Stimulated activated naive B cell treated with anti-CD40 and anti-IgM and Interleukin-4, amounts not matched to agents 10 μg/mL and 1 μg/mL and 100 μg/mL, for 72 hours (primary cell): ENCODE measurements around the gene FRS3.
A peak's percentile ranks its signal among the peaks of the same experiment; 100 is the strongest.

ENCODE experiments used
- ATAC-seq, 2 donors: fragments of 150-1000 bp; cut with Tn5 transposase; replicated peaks; 2 replicates each; pipeline ENCODE4 v1.10.0; 2021; ENCODE audit warnings: moderate library complexity in 1 of 2
- DNase-seq: peaks from one replicate; pipeline ENCODE4 v3.0.0; 2021
- H3K27ac Mint-ChIP-seq: one replicate; pipeline ENCODE4 v1.8.0; 2022; ENCODE audit warnings: mild to moderate bottlenecking, mixed read lengths
- H3K27me3 Mint-ChIP-seq, 2 donors: one replicate each; pipeline ENCODE4 v1.8.0; 2022; ENCODE audit warnings: mixed read lengths in 2 of 2
- H3K36me3 Mint-ChIP-seq, 2 donors: one replicate each; pipeline ENCODE4 v1.8.0; 2022; ENCODE audit warnings: mixed read lengths in 2 of 2, mild to moderate bottlenecking in 1 of 2
- H3K4me1 Mint-ChIP-seq, 2 donors: one replicate each; pipeline ENCODE4 v1.8.0; 2022; ENCODE audit warnings: mixed read lengths in 2 of 2, mild to moderate bottlenecking in 1 of 2
- H3K4me3 Mint-ChIP-seq, 2 donors: one replicate each; pipeline ENCODE4 v1.8.0; 2022; ENCODE audit warnings: mild to moderate bottlenecking in 2 of 2, mixed read lengths in 2 of 2, moderate library complexity in 1 of 2
- H3K9me3 Mint-ChIP-seq, 2 donors: one replicate each; pipeline ENCODE4 v1.8.0; 2022; ENCODE audit warnings: mixed read lengths in 2 of 2, mild to moderate bottlenecking in 1 of 2

The FRS3 gene

DNA sequence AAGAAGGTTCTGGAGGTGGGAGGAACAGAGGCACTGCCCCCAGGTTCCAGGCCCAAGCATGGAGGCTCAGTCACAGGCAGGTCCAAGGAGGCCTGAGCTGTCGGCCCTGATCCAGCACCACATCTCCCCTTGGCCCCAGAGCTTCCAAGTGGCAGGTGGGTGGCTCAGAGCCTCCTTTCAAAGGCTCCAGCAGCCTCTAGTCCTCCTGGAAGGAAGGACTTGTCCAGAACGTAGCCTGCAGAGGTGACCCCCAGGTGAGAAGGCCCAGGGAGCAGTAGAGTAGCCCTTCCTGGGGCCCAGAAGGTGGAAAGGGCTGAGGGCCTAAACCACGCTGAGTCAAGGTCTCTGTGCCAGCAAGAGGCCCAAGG lies 52.0 kb downstream of the FRS3 start:
- Mint-ChIP-seq H3K36me3 (peaks cover 35 to 54% of the 10 kb centered on the region in 2 donors), H3K9me3 (no peaks in the 10 kb centered on the region), H3K4me1 (peaks cover 72 to 97% of the 10 kb centered on the region in 2 donors), H3K4me3 (peak overlapping the region in 1 of 2 donors; percentile 69), H3K27ac (peak overlapping the region; percentile 93), H3K27me3 (no peaks in the 10 kb centered on the region)
- DNase-seq = no peak
- no peak for ATAC-seq

- ATAC-seq = no peak
These were observed 52.8 kb downstream of the FRS3 start for GRCh38 chr6:41726876-41727275.

GRCh38 chr6:41724586-41725501 lies 54.9 kb downstream of the FRS3 start:
- ATAC-seq (no peak), DNase-seq (no peak)
- Mint-ChIP-seq H3K36me3 (peaks cover 33 to 54% of the 10 kb centered on the region in 2 donors), H3K9me3 (no peaks in the 10 kb centered on the region), H3K4me1 (peaks cover 76 to 100% of the 10 kb centered on the region in 2 donors), H3K27ac (peak overlapping the region; percentile 98), H3K27me3 (no peaks in the 10 kb centered on the region), H3K4me3 (peak overlapping the region; percentile 91 to 97)

More at GRCh38 chr6:41726876-41727275, 52.8 kb downstream of the FRS3 start:
- no peaks in the 10 kb centered on the region for H3K27me3 Mint-ChIP-seq
- H3K36me3 Mint-ChIP-seq = peaks cover 34 to 54% of the 10 kb centered on the region in 2 donors
- peak overlapping the region; percentile 26 to 69 for H3K4me3 Mint-ChIP-seq
- no peaks in the 10 kb centered on the region for H3K9me3 Mint-ChIP-seq
- peaks cover 73 to 100% of the 10 kb centered on the region in 2 donors for H3K4me1 Mint-ChIP-seq
- H3K27ac Mint-ChIP-seq = peak overlapping the region; percentile 93
- DNase-seq = no peak

GRCh38 chr6:41724228-41724580 lies 55.5 kb downstream of the FRS3 start:
- Mint-ChIP-seq H3K4me1 (peaks cover 76 to 100% of the 10 kb centered on the region in 2 donors), H3K27me3 (no peaks in the 10 kb centered on the region), H3K4me3 (peak overlapping the region; percentile 91 to 97), H3K9me3 (no peaks in the 10 kb centered on the region), H3K36me3 (peaks cover 39 to 58% of the 10 kb centered on the region in 2 donors), H3K27ac (peak overlapping the region; percentile 98)
- ATAC-seq (peak; percentile 20 to 22), DNase-seq (no peak)

GRCh38 chr6:41723530-41724227 lies 56.0 kb downstream of the FRS3 start:
- Mint-ChIP-seq H3K4me3 (peak overlapping the region; percentile 91 to 97), H3K4me1 (peaks cover 74 to 100% of the 10 kb centered on the region in 2 donors), H3K27ac (peak overlapping the region; percentile 98), H3K9me3 (no peaks in the 10 kb centered on the region), H3K27me3 (no peaks in the 10 kb centered on the region), H3K36me3 (peaks cover 37 to 55% of the 10 kb centered on the region in 2 donors)
- ATAC-seq (peak; percentile 87 to 88), DNase-seq (peak; percentile 88)

- H3K27me3 Mint-ChIP-seq = no peaks in the 10 kb centered on the region
- ATAC-seq = no peak
These were observed 56.7 kb downstream of the FRS3 start for GRCh38 chr6:41722969-41723529.

GRCh38 chr6:41721414-41721813 lies 58.3 kb downstream of the FRS3 start:
- Mint-ChIP-seq H3K4me3 (peak overlapping the region; percentile 91 to 97), H3K27me3 (no peaks in the 10 kb centered on the region), H3K9me3 (no peaks in the 10 kb centered on the region), H3K36me3 (peaks cover 36 to 57% of the 10 kb centered on the region in 2 donors), H3K27ac (peak overlapping the region; percentile 95), H3K4me1 (peaks cover 75 to 100% of the 10 kb centered on the region in 2 donors)
- DNase-seq (no peak), ATAC-seq (no peak)

More at GRCh38 chr6:41722969-41723529, 56.7 kb downstream of the FRS3 start:
- H3K4me1 Mint-ChIP-seq = peaks cover 71 to 100% of the 10 kb centered on the region in 2 donors
- DNase-seq = no peak
- H3K36me3 Mint-ChIP-seq = peaks cover 33 to 52% of the 10 kb centered on the region in 2 donors
- peak overlapping the region; percentile 91 to 97 for H3K4me3 Mint-ChIP-seq
- H3K27ac Mint-ChIP-seq = peak overlapping the region; percentile 98
- H3K9me3 Mint-ChIP-seq = no peaks in the 10 kb centered on the region

- Mint-ChIP-seq H3K4me3 (peak overlapping the region; percentile 91 to 97), H3K27ac (peak overlapping the region; percentile 95), H3K4me1 (peaks cover 79 to 100% of the 10 kb centered on the region in 2 donors), H3K36me3 (peaks cover 33 to 57% of the 10 kb centered on the region in 2 donors), H3K27me3 (no peaks in the 10 kb centered on the region), H3K9me3 (no peaks in the 10 kb centered on the region)
- no peak for DNase-seq
- no peak for ATAC-seq
These were observed 58.9 kb downstream of the FRS3 start for GRCh38 chr6:41720783-41721182.

DNA sequence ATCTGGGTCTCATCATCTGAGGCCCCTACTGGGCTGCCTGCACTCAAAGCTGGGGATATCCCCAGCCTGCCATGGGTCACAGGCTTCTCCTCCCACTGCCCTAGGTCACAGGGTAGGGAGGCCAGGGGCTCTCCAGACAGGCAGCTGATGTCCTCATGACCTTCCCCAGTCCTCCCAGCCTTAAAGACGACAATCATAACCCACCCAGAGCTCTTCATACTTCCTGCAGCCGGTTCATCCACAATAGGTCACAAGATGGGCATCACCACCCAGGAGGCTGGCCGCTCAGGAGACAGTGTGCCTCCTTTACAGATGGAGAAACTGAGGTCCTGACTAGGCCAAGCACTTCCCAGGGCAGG lies 59.5 kb downstream of the FRS3 start:
- H3K27ac Mint-ChIP-seq = peak overlapping the region; percentile 82
- no peaks in the 10 kb centered on the region for H3K9me3 Mint-ChIP-seq
- ATAC-seq = peak; percentile 71
- DNase-seq = peak; percentile 74
- H3K27me3 Mint-ChIP-seq = no peaks in the 10 kb centered on the region
- peak overlapping the region; percentile 62 to 74 for H3K4me3 Mint-ChIP-seq
- H3K36me3 Mint-ChIP-seq = peaks cover 34 to 60% of the 10 kb centered on the region in 2 donors
- H3K4me1 Mint-ChIP-seq = peaks cover 80 to 99% of the 10 kb centered on the region in 2 donors
